ENCODE results near the gene CP.

- TF ChIP-seq CTCF (optimal IDR thresholded peaks at IDR 0.05 in 1 of 3, IDR thresholded peaks at IDR 0.05 in 1 of 3, conservative IDR thresholded peaks at IDR 0.05 in 1 of 3; ENCODE audit: extremely low read depth in 1 of 3, insufficient read depth in 2 of 3, low read length in 3 of 3) (no peak), EZH2 (IDR thresholded peaks at IDR 0.05; ENCODE audit: low read length) (no peak)
Observed at GRCh38 chr3:149162007-149162406, 59.6 kb downstream of the CP start.

Data from keratinocyte (primary cell).